Measurements from ENCODE around the gene CLASP1.
"Not testable (repeated sequence)": the region's sequence is repeated elsewhere in the genome, so short reads cannot be mapped to it uniquely, and the experiment has no call there.

The CLASP1 gene

GRCh38 chr2:121575800-121576199 is 73.5 kb downstream of the CLASP1 start:
- no peak for FAIRE-seq

DNA sequence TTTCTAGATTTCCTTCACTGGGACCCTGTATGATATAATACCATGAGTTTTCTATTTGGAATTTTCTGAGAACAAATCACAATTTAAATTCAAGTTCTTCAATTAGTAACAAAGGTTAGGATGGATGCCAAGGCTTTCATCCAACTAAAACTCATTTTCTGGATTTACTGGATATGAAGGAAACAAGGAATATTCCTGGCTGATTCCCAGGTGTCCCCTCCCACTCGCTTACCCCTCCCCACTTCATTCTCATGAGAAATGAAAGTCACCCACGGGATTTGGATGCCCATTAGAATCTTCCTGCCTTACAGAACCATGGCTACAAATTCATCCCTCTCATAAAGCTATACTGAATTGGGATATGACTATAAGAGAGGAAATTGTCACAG is 78.6 kb downstream of the CLASP1 start:
- no peak for FAIRE-seq

- no peak for FAIRE-seq
Measured at GRCh38 chr2:121570036-121570666, 79.1 kb downstream of the CLASP1 start.

- FAIRE-seq = no peak
Measured at GRCh38 chr2:121567957-121568409, 81.3 kb downstream of the CLASP1 start.

- no peak for FAIRE-seq
Measured at GRCh38 chr2:121567452-121567851, 81.8 kb downstream of the CLASP1 start.

DNA sequence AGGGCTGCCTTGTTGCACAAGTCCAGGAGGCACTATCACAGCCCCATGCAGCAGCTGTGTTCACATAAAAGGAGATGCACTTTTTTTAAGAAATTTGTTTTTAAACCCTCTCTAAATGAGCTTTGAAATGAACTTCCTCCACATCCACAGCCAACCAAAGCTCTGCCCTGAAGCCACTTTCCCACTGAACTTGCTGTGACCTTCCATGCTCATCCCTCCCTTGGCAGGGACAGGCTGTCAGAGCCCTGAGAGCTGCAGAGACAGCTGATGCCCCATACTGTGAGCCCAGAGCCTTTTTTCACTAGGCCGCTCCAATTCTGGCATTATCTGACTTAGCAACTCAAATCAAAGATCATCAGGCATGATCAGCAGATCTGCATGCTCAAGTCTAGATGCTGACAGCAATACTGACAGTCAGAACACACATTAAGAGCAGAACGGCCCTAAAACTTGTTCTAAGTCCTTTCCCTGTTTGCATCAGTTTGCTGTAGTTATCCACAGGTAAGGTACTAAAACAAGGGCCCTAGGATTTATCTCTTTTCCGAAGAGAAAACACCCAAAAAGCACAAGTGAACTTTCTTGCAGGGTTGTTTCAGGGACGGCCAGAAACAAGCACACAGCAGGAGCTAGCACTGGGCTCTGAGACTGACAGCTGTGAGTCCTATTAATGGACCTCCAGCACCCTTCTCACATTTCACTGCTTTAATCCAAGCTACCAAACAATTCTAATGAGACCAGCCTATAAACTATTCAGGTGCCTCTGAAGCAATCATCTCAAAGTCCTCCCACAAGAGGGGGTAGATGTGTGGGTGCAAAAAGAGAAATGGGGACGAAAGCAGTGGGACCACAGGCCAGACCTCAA is 83.6 kb downstream of the CLASP1 start:
- no peak for FAIRE-seq

- FAIRE-seq = no peak
Measured at GRCh38 chr2:121564905-121565304, 84.4 kb downstream of the CLASP1 start.

DNA sequence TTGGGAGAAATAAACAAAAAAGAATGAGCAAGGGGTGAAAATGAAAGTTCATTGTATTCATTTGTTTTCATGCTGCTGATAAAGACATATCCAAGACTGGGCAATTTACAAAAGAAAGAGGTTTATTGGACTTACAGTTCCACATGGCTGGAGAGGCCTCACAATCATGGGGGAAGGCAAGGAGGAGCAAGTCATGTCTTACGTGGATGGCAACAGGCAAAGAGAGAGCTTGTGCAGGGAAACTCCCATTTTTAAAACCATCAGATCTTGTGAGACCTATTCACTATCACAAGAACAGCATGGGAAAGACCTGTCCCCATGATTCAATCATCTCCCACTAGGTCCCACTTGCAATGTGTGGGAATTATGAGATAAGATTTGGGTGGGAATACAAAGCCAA is 85.5 kb downstream of the CLASP1 start:
- FAIRE-seq = not testable (repeated sequence)

DNA sequence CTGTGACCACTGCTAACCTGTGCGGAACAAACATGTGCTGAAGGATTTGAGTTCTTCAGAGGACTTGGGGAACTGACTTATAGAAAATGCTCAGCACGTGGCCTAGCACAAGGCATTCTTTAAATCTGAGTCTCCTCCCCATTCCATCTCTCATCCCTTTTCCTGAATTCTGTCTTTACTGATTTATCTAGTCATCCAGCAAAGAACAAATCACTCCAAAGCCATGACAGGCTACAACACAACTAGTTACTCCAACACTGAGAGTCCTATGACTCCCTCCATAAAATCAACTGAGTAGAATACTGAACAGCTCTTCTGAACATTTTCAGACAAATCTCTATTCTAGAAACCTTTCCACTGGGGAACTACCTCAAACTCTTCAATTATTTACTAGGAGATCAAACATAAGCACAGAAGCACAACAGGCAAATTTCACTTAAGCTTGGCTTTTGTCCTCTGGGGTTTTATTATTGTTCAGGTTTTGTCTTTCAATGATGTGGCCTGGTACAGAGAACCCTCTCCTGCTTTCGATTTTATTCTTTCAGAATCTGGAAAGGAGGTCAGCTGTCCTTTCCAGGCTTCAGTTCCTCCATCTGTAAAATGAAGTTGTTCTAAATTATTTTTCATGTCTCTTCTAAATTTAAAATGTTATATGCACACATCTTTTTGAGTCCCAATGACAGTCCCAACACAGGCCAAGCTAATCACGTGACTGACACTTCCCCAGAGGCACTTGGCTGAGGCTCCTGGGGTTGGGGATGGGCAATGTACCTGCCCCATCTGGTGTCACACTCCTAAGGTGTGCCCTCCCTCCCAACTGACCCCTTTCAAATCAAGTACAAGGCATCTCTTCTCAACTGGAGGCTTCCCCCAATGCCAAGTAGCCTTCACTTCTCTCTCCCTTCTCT is 86.7 kb downstream of the CLASP1 start:
- no peak for FAIRE-seq

GRCh38 chr2:121561617-121562268 is 87.5 kb downstream of the CLASP1 start:
- no peak for FAIRE-seq

GRCh38 chr2:121558329-121558728 is 90.9 kb downstream of the CLASP1 start:
- FAIRE-seq = no peak

GRCh38 chr2:121555008-121555407 is 94.3 kb downstream of the CLASP1 start:
- FAIRE-seq = no peak

- FAIRE-seq = not testable (repeated sequence)
Measured at GRCh38 chr2:121552477-121553180, 96.6 kb downstream of the CLASP1 start.

DNA sequence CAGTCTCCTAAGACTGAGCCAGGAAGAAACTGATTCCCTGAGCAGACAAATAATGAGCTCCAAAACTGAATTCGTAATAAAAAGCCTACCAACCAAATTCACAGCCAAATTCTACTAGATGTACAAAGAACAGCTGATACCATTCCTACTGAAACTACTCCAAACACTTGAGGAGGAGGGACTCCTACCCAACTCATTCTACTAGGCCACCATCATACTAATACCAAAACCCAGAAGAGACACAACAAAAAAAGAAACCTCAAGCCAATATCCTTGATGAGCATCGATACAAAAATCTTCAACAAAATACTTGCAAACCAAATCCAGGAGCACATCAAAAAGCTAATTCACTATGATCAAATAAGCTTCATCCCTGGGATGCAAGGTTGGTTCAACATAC is 98.6 kb downstream of the CLASP1 start:
- no peak for FAIRE-seq

GRCh38 chr2:121547646-121548045 is 101.6 kb downstream of the CLASP1 start:
- FAIRE-seq = no peak

- no peak for FAIRE-seq
Measured at GRCh38 chr2:121545913-121546312, 103.3 kb downstream of the CLASP1 start.

DNA sequence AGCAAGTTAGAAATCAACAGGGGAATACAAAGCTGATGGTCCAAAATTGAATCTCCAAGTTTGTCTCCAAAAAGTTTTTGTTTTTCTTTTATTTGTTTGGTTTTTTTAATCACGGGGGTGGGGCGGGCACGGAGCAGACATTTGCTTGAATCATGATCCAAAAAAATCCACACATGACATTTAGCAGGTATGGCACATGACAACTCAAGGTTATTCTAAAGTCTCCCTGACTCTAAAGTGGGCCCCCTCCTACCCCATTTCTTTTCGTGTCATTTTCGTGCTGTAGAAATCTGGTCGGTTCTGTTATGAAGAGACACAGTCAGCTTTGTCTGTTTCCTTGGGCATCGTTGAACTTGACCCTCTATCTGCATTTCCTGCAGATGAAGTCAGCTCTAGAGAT is 104.0 kb downstream of the CLASP1 start:
- FAIRE-seq = no peak

GRCh38 chr2:121541495-121541894 is 107.8 kb downstream of the CLASP1 start:
- no peak for FAIRE-seq

DNA sequence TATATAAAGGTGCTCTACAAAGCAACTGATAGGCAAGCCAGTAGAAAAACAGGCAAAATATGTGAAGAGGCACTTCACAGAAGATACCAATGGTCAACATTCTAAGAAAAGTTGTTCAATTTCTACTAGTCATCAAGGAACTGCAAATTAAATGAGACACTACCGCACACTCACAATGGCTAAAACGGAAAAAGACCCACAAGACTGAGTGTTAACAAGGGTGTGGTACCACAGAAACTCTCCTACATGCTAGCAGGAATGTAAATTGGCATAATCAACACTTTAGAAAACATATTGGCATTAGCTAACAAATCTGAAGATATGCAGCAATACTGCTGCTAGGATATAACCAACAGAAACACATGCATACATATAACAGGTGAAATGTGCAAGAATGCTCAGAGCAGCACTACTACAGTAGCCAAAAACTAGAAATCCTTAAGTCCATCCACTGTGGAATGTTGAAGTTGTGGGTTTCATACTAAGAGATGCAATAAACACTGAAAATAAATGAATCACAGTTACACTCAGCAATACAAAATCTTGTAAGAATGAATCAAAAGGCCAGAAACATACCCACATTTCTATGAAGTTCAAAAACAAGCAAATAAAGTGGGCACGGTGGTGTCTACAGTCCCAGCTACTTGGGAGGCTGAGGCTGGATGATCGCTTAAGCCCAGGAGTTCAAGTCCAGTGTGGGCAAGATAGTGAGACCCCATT is 109.4 kb downstream of the CLASP1 start:
- no peak for FAIRE-seq

DNA sequence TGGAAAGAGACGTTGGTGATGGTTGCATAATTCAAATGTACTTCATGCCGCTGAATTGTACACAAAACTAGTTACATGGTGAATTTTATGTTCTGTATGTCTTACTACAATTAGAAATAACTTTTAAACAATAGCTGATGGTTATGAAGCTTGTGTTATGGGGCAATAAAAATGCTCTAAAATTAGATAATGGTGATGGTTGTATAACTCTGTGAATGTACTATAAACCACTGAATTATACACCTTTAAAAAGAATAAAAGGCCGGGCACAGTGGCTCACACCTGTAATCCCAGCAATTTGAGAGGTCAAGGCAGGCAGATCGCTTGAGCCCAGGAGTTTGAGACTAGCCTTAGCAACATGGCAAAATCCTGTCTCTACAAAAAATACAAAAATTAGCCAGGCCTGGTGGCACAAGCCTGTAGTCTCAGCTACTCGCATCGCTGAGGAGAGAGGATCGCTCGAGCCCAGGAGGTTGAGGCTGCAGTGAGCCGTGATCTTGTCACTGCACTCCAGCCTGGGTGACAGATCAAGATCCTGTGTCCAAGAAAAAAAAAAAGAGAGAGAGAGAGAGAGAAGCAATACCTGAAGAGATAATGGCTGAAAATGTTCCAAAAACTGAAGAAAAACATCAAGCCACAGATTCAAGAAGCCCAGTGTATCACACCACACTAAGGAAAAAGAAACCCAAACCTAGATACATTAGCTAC is 112.3 kb downstream of the CLASP1 start:
- no peak for FAIRE-seq

DNA sequence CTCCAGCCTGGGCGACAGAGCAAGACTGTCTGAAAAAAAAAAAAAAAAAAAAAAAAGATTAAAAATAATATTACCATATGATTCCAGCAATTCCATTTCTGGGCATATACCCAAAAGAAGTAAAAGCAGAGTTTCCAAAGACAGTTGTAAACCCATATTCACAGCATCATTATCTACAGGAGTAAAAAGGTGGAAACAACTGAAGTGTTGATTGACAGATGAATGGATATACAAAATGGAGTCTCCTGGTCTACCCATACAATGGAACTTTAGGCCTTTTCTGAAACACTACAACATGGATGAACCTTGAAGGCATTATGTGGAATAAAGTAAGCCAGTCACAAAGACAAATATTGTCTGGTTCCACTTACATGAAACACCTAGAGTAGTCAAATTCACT is 112.9 kb downstream of the CLASP1 start:
- no peak for FAIRE-seq
